ENCODE data around the gene NR4A3.
A peak's percentile ranks its signal among the peaks of the same experiment; 100 is the strongest.
"Not testable (repeated sequence)": the region's sequence is repeated elsewhere in the genome, so short reads cannot be mapped to it uniquely, and the experiment has no call there.

NR4A3 gene

DNA sequence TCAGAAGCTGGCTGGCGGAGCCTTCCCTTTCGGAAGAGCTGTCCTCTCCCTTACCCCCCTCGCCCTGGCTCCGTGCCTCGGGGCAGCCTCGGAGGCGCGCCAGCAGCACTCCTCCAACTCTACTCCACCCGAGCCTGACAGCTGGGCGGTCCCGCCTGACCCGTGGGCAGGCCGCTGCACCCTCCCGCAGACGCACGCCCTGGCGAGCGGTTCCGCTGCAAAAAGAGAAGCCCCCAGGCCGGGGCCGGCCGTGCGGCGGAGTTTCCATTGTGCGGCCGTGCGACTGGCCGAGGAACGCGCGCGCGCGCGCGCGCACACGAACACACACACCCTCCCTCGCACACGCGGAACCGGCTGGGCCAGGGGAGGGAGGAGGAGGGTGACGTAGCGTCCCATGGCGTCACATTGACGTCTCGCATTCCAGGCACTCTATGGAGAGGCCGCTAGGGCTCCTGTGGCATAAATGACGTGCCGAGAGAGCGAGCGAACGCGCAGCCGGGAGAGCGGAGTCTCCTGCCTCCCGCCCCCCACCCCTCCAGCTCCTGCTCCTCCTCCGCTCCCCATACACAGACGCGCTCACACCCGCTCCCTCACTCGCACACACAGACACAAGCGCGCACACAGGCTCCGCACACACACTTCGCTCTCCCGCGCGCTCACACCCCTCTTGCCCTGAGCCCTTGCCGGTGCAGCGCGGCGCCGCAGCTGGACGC, at the start of gene NR4A3:
NR4A3 (plus strand) TSS at position 490 of the 713 bp plus-strand sequence. CDS start 6,158 bp downstream, outside the sequence.
- DNase-seq (ENCODE audit: low spot score): peak; percentile 99

DNA sequence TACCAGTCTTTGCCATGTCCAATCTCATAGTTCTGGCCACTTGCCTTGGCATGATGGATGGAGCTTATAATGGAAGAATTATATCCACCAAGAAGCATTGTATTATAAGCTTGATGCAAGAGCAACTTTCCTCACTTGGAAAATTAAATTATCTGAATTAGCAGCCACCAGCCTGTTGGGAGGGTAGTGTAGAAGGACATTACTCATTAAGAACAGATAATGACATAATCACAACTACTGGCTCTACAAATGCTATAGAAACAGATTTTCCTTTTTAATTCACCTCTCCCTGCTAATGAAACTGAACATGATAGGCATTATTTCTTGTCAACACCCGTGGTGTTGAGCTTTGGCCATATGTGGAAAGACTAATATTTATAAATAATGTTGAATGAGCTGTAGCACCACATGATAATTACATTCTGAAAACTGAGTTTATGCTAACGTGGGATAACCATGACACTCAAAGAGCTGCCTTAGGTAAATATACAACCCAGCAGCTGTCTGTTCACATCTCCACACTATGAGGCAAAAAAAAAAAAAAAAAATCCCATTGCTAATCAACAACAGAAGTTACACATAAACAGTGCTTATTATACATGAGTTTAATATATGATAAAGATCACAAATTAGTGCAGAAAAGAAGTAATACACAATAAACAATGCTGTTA, 48.1 kb upstream of the NR4A3 start:
- no peak for DNase-seq (ENCODE audit: low spot score)

- DNase-seq (ENCODE audit: low spot score): no peak
Measured at GRCh38 chr9:99778308-99778707, 43.4 kb upstream of the NR4A3 start.

DNA sequence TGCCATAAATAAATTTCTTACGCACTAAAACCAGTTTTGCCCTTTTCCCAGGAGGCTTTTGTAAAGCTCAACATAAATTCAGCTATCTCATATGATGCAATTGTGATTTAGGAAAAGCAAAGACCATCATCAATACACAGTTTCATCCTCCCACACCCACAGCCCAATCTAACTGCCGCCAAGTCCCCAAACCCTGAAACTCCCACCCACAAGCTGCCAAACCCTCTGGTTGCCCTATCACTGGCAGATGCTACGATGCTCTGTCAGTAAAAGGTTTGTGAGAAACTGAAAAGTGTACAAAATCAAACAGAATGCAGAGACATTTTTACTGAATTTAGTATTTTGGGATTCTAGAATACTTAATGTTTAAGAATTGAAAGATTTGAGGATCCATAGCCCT, 42.8 kb upstream of the NR4A3 start:
- peak; percentile 70 for DNase-seq (ENCODE audit: low spot score)

DNA sequence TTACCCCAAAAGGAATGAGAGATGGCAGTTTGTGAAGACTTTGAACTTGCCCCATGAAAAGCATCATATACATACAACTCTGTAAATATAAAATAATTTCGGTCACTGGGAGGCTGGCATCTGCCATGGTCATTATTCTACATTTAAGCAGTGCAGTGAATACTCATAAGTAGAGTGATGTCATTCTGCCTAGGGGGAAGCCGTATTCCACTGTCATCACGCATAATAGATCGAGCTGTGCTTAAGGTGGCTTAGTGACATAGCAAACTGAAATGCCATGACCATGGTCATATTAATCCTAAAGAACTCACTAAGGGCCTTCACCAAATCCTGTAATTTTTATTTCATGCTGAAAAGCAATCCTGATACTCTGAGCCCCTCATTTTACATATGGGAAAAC, 42.4 kb upstream of the NR4A3 start:
- DNase-seq (ENCODE audit: low spot score): no peak

DNA sequence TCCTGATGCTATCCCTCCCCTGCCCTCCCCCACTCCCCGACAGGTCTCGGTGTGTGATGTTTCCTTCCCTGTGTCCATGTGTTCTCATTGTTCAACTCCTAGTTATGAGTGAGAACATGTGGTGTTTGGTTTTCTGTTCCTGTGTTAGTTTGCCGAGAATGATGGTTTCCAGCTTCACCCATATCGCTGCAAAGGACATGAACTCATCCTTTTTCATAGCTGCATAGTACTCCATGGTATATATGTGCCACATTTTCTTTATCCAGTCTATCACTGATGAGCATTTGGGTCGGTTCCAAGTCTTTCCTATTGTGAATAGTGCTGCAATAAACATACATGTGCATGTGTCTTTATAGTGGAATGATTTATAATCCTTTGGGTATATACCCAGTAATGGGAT, 39.3 kb upstream of the NR4A3 start:
- not testable (repeated sequence) for DNase-seq (ENCODE audit: low spot score)

GRCh38 chr9:99782962-99783718, 38.5 kb upstream of the NR4A3 start:
- DNase-seq (ENCODE audit: low spot score): no peak

DNA sequence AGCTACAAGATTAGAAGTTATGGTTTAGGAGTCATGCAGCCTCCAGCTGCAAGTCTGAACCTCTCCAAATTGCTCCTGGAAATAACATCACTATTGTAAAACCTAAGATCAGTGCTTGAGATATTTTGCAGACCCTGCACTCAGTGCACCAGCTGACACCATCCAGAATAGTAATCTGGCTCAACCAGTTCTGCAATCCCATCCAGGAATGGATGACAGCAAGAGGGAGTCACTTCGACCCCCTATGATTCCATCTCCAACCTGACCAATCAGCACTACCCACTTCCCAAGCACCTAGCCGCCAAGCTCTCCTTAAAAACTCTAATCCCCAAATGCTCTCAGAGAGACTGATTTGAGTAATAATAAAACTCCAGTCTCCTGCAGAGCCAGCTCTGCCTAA, 37.9 kb upstream of the NR4A3 start:
- no peak for DNase-seq (ENCODE audit: low spot score)

- DNase-seq (ENCODE audit: low spot score): no peak
Measured at GRCh38 chr9:99785010-99785590, 36.6 kb upstream of the NR4A3 start.

GRCh38 chr9:99787556-99787955, 34.1 kb upstream of the NR4A3 start:
- DNase-seq (ENCODE audit: low spot score): no peak

DNA sequence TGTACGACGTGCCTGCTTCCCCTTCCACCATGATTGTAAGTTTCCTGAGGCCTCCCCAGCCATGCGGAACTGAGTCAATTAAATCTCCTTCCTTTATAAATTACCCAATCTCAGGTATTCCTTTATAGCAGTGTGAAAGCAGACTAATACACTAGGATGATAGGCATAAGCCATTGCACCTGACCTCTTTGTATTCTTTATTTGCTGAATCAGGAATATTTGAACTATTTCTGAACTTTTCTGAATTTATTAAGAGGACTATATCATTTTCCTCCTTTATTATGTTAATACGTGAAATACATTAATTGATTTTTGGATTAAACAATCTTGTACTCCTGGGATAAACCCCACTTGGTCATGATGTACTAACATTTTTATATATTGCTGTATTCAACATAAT, 28.2 kb upstream of the NR4A3 start:
- no peak for DNase-seq (ENCODE audit: low spot score)

- no peak for DNase-seq (ENCODE audit: low spot score)
Measured at GRCh38 chr9:99796231-99796630, 25.5 kb upstream of the NR4A3 start.

DNA sequence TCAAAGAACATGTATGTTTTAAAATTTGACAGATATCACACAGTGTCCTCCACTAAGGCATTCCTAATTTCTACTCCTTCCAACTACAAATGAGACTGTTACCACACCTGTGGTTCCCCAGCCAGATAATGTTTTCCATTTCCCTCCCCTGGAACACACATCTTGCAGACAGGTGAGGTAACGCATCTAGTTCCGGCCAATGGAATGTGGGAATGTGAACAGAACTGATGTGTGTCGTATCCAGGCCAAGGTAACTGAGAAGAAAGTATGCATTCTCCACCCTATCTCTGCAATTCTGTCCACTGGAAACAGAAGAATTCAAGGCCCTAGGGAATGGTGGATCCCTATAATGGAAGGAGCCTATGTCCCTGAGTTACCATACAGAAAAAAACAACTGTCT, 19.9 kb upstream of the NR4A3 start:
- DNase-seq (ENCODE audit: low spot score): no peak

DNA sequence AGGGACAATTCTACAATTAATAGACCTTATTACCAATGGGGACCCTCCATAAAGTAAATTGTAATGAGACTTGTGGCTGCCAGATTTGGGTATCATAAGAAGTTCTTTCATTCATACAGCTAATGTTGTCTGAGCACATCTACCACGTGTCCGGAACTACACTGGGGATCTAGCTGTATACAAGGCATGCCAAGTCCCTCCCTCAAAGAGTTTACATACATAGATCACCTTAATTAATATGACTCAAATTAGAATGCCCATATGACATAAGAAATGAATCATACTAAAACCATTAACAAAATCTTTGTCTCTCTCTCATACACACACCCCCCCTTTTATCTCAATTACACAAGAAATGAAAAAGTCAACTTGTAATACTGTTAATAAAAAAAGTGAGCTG, 18.0 kb upstream of the NR4A3 start:
- DNase-seq (ENCODE audit: low spot score): no peak

GRCh38 chr9:99807276-99807852, 14.3 kb upstream of the NR4A3 start:
- peak; percentile 65 for DNase-seq (ENCODE audit: low spot score)

DNA sequence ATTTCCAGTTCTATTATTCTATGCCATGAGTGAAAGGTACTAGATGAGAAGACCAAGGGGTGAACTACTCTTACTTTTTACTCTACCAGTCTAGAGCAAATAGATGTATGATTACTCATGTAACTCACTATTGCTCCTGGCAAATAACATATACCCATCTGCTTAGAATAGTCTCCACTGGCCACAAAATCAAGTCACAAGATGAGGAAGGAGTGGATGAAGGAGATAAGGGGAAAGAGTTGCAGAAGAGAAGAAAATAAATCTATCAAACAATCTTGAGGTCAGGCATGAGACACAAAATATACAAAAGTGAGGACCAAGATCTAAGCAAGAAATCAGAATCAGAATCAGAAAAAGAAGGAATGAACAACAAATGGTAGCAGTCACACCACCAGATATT, 13.7 kb upstream of the NR4A3 start:
- DNase-seq (ENCODE audit: low spot score): no peak

DNA sequence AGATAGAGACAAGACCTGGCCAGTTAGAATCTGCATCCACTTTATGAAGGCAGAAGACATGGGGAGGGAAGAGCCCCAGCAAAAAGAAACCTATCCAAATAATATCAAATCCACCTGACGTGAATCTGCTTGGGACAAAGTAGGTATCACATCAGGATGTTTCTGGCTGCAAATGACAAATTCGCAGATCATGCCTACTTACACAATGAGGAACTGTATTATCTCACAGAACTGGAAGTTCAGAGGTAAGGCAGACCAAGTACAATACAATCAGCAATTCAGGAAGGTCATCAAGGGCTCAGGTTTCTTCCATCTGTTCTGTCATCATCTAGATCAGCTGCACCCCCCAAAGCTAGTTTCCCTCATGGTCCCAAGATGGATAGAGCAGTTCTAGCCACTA, 13.2 kb upstream of the NR4A3 start:
- DNase-seq (ENCODE audit: low spot score): no peak

DNA sequence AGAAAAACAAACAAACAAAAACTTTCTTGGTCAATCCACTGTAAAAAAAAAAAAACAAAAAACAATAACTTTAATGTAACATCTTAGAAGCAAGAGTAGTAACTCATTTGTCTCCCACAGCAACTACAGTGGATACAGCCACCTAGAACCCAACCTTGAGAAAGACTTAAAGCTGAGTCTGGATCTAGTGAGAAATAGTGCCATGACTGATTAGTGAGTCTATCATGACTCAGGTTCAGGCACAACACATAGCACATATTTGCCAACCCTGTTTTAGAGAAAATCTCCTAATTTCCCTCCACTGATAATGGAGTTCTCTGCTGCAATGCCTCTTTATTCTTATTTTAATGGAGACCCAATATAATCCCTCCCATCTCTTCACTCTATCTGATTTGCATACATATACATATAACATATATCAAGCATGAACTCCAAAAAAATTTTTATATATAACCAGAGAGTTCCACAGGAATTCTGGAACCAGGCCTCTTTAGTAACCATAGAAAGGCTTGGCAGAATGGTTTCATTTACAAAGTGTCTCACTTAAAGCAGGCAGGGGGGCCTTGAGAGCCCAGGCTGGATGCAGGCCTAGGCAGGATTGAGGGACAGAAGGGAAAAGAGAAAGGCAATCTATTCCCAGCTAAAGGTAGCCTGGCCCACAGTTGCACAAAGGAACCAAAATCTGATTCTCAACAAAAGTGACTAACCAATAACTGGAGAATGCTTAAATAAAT, 11.9 kb upstream of the NR4A3 start:
- no peak for DNase-seq (ENCODE audit: low spot score)

GRCh38 chr9:99811172-99811571, 10.5 kb upstream of the NR4A3 start:
- no peak for DNase-seq (ENCODE audit: low spot score)

GRCh38 chr9:99811598-99812383, 9.9 kb upstream of the NR4A3 start:
- DNase-seq (ENCODE audit: low spot score): no peak

DNA sequence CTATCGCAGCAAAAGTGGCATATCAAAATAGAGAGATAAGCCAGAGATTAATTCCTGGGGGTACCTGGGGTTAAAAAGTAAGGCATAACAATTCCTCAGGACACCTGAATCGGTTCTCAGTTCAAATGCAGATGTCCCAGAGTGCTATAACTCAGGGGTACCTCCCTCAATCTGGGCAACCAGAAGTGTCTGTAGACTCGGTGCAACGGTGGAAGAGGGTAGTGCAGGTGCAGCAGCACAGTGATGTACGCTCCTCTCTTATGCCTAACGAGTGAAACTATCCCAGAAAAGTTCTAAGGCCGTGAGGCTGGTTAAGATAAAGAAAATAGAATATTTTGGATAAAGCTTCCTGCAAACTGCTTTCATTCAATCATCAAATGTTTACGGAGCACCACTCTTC, 7.9 kb upstream of the NR4A3 start:
- no peak for DNase-seq (ENCODE audit: low spot score)
